ENCODE measurements around the gene ZNF653.
A peak's percentile ranks its signal among the peaks of the same experiment; 100 is the strongest.

ZNF653 gene, protein sequence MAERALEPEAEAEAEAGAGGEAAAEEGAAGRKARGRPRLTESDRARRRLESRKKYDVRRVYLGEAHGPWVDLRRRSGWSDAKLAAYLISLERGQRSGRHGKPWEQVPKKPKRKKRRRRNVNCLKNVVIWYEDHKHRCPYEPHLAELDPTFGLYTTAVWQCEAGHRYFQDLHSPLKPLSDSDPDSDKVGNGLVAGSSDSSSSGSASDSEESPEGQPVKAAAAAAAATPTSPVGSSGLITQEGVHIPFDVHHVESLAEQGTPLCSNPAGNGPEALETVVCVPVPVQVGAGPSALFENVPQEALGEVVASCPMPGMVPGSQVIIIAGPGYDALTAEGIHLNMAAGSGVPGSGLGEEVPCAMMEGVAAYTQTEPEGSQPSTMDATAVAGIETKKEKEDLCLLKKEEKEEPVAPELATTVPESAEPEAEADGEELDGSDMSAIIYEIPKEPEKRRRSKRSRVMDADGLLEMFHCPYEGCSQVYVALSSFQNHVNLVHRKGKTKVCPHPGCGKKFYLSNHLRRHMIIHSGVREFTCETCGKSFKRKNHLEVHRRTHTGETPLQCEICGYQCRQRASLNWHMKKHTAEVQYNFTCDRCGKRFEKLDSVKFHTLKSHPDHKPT

DNA sequence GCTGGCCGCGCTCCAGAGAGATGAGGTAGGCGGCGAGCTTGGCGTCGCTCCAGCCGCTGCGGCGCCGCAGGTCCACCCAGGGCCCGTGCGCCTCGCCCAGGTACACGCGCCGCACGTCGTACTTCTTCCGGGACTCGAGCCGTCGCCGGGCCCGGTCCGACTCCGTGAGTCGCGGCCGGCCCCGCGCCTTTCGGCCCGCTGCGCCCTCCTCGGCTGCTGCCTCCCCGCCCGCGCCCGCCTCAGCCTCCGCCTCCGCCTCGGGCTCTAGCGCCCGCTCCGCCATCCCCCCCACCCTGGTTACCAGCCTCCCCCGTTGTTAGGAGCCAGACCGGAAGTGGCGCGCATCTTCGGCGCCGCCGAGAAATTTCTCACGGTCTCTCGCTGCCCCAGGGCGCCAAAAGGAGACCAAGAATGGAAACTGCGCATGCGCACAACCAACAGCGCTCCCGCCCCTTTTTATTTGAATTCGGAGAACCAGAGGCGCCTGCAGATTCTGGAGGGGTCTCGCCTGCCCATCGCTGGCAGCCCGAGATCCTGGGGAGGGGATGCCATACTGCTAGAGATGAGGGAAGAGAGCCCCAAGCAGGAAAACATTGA, at the start of gene ZNF653:
ZNF653 (minus strand) TSS at position 336 of the 597 bp plus-strand sequence; CDS start at position 283, 53 bp downstream.
- in situ Hi-C loops (cut with MboI; ENCODE audit: low pct_unique_long_range_greater_than_20kb, low sequenced_read_pairs, unreplicated experiment) = no loop called here
- DNase-seq (ENCODE audit: low spot score) = peak; percentile 99
- TF ChIP-seq, protein P1, sequence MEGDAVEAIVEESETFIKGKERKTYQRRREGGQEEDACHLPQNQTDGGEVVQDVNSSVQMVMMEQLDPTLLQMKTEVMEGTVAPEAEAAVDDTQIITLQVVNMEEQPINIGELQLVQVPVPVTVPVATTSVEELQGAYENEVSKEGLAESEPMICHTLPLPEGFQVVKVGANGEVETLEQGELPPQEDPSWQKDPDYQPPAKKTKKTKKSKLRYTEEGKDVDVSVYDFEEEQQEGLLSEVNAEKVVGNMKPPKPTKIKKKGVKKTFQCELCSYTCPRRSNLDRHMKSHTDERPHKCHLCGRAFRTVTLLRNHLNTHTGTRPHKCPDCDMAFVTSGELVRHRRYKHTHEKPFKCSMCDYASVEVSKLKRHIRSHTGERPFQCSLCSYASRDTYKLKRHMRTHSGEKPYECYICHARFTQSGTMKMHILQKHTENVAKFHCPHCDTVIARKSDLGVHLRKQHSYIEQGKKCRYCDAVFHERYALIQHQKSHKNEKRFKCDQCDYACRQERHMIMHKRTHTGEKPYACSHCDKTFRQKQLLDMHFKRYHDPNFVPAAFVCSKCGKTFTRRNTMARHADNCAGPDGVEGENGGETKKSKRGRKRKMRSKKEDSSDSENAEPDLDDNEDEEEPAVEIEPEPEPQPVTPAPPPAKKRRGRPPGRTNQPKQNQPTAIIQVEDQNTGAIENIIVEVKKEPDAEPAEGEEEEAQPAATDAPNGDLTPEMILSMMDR (IDR thresholded peaks at IDR 0.05; ENCODE audit: extremely low read depth, insufficient read depth, missing control alignments) = no peak

DNA sequence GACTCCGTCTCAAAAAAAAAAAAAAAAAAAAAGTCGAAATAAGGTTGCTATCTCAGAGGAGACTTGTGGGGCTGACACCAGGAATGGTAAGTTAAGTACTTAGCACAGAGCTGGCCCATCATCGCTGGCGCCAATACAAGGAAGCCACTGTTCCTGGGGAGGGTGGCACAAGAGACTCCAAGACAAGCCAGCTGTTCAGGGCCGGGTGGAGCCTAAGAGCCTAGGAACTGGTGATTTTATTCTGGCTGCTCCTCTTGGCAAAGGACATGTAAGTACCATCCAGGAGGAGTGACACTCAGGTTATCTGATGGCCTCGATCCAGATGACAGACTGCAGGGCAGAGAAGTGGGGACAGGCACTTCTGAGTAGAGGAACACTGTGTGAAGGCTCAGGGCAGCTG, 49.6 kb upstream of the ZNF653 start:
- TF ChIP-seq, protein P1 (IDR thresholded peaks at IDR 0.05; ENCODE audit: extremely low read depth, insufficient read depth, missing control alignments) = no peak
- DNase-seq (ENCODE audit: low spot score) = no peak
- in situ Hi-C loops (cut with MboI; ENCODE audit: low pct_unique_long_range_greater_than_20kb, low sequenced_read_pairs, unreplicated experiment) = no loop called here

DNA sequence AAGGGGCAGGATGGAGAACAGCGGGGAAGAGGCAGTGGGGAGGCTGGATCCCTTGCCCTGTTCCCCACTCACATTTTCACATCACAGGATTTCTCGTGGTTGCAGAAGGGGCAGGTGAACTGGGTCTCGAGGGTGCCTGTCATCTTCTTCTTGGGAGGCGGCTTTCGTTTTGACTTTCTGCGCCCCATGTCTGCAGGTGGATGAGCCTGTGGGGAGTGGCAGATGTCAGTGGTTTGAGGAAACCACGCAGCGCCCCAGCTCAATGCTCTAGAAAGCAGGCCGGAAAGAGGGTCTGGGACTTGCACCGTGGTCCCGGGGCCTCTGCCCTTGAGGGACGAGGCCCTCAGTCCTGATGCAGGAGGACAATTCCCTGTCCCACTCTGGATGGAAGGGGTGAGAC, 48.5 kb upstream of the ZNF653 start:
- TF ChIP-seq, protein P1 (IDR thresholded peaks at IDR 0.05; ENCODE audit: extremely low read depth, insufficient read depth, missing control alignments) = no peak
- in situ Hi-C loops (cut with MboI; ENCODE audit: low pct_unique_long_range_greater_than_20kb, low sequenced_read_pairs, unreplicated experiment) = no loop called here
- no peak for DNase-seq (ENCODE audit: low spot score)

DNA sequence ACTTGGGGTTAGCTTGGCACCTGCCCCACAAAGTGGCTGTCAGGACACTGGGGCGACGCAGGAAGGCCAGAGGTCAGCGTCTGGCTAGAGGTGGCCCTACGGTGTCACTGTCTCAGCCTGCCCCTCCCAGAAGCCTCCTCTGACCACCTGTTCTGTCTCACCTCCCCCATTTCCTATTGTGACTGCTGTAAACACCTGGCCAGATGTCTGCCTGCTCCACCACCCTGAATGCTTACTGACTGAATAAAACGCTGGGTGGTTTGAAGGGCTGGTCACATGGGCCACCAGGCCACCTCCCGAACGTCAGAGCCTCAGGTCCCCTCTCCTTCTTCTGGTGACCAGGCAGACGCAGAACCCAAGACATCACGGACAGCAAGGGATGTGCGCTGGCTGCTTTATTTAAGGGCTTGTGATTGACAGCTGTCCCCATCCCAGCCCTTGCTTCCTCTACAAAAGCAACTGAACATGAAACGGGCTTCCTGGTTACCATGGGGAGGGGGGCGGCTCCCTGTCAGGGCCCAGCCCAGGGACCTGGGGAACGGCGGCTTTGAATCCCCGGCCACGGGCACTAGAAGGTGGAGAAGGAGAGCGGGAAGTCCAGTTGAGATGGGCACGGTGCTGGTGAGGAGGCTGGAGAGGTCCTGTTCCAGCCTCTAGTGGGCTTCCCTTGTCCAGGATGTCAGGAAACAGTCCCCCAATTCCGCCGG, 47.2 kb upstream of the ZNF653 start:
- no peak for DNase-seq (ENCODE audit: low spot score)
- TF ChIP-seq, protein P1 (IDR thresholded peaks at IDR 0.05; ENCODE audit: extremely low read depth, insufficient read depth, missing control alignments) = no peak
- in situ Hi-C loops (cut with MboI; ENCODE audit: low pct_unique_long_range_greater_than_20kb, low sequenced_read_pairs, unreplicated experiment) = no loop called here

DNA sequence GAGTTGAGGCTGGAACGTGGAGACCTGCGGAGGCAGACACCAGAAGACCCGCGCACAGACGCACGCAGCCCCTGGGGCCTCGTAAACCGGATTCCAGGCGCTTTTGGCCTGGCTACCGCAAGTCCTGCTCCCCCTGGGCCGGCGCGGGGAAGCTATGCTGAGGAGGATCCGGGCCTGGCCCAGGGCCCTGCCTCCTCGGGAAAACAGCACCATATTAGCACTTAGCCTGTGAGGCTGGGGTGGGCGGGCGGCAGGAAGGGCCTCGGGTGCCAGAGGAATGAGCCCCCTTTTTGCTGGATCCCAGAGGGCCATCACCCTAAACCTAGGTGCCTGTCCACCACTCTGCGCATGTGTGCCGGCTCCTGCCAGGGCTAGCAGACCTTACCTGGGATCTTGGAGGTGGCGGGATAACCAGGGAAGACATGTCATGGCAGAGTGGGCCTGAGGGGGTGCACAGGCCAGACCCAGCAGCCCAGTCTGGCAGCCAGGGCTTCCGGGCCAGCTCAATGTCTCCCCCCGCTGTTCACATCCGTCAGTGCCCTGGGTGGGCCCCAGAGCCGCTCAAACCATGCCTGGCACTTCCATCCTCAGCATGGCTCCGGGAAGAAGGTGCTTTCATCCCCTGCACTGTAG, 46.1 kb upstream of the ZNF653 start:
- TF ChIP-seq, protein P1 (IDR thresholded peaks at IDR 0.05; ENCODE audit: extremely low read depth, insufficient read depth, missing control alignments) = peak; percentile 55
- in situ Hi-C loops (cut with MboI; ENCODE audit: low pct_unique_long_range_greater_than_20kb, low sequenced_read_pairs, unreplicated experiment) = no loop called here
- peak; percentile 21 for DNase-seq (ENCODE audit: low spot score)

DNA sequence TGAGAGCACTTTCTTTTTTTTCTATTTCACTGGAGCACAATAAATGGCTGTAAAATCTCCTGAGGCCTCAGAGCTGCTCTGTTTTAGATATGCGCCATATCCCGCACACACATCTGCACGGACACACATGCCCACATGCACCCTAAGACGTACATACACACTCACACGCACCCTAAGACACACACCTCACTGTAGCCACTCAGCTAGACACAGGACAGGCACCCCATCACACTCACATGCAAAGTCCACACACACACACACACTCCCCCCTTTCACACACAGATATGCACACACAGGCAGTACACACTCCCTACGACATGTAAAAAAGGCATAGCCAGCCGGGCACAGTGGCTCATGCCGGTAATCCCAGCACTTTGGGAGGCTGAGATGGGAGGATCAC, 44.6 kb upstream of the ZNF653 start:
- TF ChIP-seq, protein P1 (IDR thresholded peaks at IDR 0.05; ENCODE audit: extremely low read depth, insufficient read depth, missing control alignments) = no peak
- in situ Hi-C loops (cut with MboI; ENCODE audit: low pct_unique_long_range_greater_than_20kb, low sequenced_read_pairs, unreplicated experiment) = no loop called here
- DNase-seq (ENCODE audit: low spot score) = peak; percentile 9

Data from GM13977 (cell line).